Tongue (tissue), 2 donors: ENCODE measurements around the gene SFSWAP. TPM values are rescaled to one million over a fixed set of nuclear protein-coding genes. Genes with fewer than 3 reads are reported as not detected.
A peak's percentile ranks its signal among the peaks of the same experiment; 100 is the strongest.
"Not testable (repeated sequence)": the region's sequence is repeated elsewhere in the genome, so short reads cannot be mapped to it uniquely, and the experiment has no call there.

Experiments used
- DNase-seq: peaks from one replicate; pipeline ENCODE4 v3.0.0-alpha.2; 2015
- total RNA-seq: library from RNA; depleted of rRNA; stranded (reverse); fragments of >200 nt; gene quantifications from one replicate; pipeline ENCODE4 v1.2.3, GENCODE V29; 2014

SFSWAP gene
- total RNA-seq, 1 donor from 2014 or later = 34.5 TPM

- no peak for DNase-seq
These were observed 50.7 kb downstream of the SFSWAP start for GRCh38 chr12:131761638-131762037.

GRCh38 chr12:131764738-131765137, 53.8 kb downstream of the SFSWAP start:
- DNase-seq = no peak

- no peak for DNase-seq
These were observed 55.1 kb downstream of the SFSWAP start for GRCh38 chr12:131765961-131766360.

- no peak for DNase-seq
These were observed 55.7 kb downstream of the SFSWAP start for GRCh38 chr12:131766382-131767107.

GRCh38 chr12:131770120-131770519, 59.2 kb downstream of the SFSWAP start:
- no peak for DNase-seq

- DNase-seq = no peak
These were observed 61.1 kb downstream of the SFSWAP start for GRCh38 chr12:131771965-131772364.

- no peak for DNase-seq
These were observed 62.8 kb downstream of the SFSWAP start for GRCh38 chr12:131773582-131774221.

- DNase-seq = no peak
These were observed 63.9 kb downstream of the SFSWAP start for GRCh38 chr12:131774576-131775391.

- DNase-seq = no peak
These were observed 64.7 kb downstream of the SFSWAP start for GRCh38 chr12:131775392-131776236.

- no peak for DNase-seq
These were observed 65.5 kb downstream of the SFSWAP start for GRCh38 chr12:131776237-131776889.

GRCh38 chr12:131777269-131777668, 66.4 kb downstream of the SFSWAP start:
- DNase-seq = not testable (repeated sequence)

GRCh38 chr12:131779027-131779426, 68.1 kb downstream of the SFSWAP start:
- DNase-seq = no peak

GRCh38 chr12:131782061-131782460, 71.2 kb downstream of the SFSWAP start:
- DNase-seq = no peak

GRCh38 chr12:131783915-131784541, 73.1 kb downstream of the SFSWAP start:
- DNase-seq = peak; percentile 28

- DNase-seq = peak; percentile 13
These were observed 74.2 kb downstream of the SFSWAP start for GRCh38 chr12:131784909-131785762.

GRCh38 chr12:131785763-131786330, 75.0 kb downstream of the SFSWAP start:
- no peak for DNase-seq

GRCh38 chr12:131786331-131786730, 75.4 kb downstream of the SFSWAP start:
- no peak for DNase-seq

GRCh38 chr12:131787143-131787660, 76.3 kb downstream of the SFSWAP start:
- no peak for DNase-seq

- no peak for DNase-seq
These were observed 77.2 kb downstream of the SFSWAP start for GRCh38 chr12:131788070-131788469.
